BLaER1 (cell line): Measurements from ENCODE around the gene ADARB1.

Source experiments
- H3K27ac ChIP-seq: shearing (Covaris generic); formaldehyde crosslinking; 2 replicates; pipeline ENCODE4 v1.8.1; 2022
- H3K27me3 ChIP-seq: shearing (Covaris generic); formaldehyde crosslinking; 2 replicates; pipeline ENCODE4 v1.8.1; 2022
- H3K36me3 ChIP-seq: shearing (Covaris generic); formaldehyde crosslinking; 2 replicates; pipeline ENCODE4 v1.8.1; 2022
- H3K4me1 ChIP-seq: shearing (Covaris generic); formaldehyde crosslinking; 2 replicates; pipeline ENCODE4 v1.8.1; 2022
- H3K4me2 ChIP-seq: shearing (Covaris generic); formaldehyde crosslinking; 2 replicates; pipeline ENCODE4 v1.8.1; 2022
- H3K4me3 ChIP-seq: shearing (Covaris generic); formaldehyde crosslinking; 2 replicates; pipeline ENCODE4 v1.8.1; 2022
- H3K9ac ChIP-seq: shearing (Covaris generic); formaldehyde crosslinking; 2 replicates; pipeline ENCODE4 v1.8.1; 2022
- H3K9me3 ChIP-seq: shearing (Covaris generic); formaldehyde crosslinking; 2 replicates; pipeline ENCODE4 v1.8.1; 2022
- H4K20me1 ChIP-seq: shearing (Covaris generic); formaldehyde crosslinking; 2 replicates; pipeline ENCODE4 v1.8.1; 2022
- Cebpa-rat ChIP-seq: shearing (Covaris generic); IDR thresholded peaks from 2 replicates; pipeline ENCODE4 v1.8.1; 2022

ADARB1 gene

DNA sequence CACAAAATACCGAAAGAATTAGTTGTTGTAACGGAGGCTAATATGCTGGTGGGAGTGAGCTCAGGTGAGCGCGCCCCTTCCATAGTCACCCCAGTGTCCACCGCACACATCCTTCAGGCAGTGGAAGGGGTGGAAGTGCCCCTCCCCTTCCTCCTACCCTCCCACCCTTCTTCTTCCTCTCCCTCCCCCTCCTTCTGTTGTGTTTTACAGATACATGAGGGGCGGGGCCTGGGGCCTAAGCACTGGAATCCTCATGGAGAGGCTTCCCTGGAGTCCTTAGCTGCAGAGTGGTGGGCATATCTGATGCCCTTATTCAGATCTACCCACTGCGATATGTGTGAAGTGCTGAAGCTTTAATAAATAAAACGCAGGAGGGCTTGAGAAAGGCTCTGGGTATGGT is 10.3 kb upstream of the ADARB1 start:
- Histone ChIP-seq H3K27me3 (no peaks in the 10 kb centered on the region), H3K9ac (no peak overlapping the region), H3K4me1 (peaks cover 21% of the 10 kb centered on the region), H4K20me1 (no peaks in the 10 kb centered on the region), H3K4me2 (no peak overlapping the region; the same call in 1 of the 2 replicates), H3K27ac (no peak overlapping the region), H3K36me3 (no peaks in the 10 kb centered on the region), H3K9me3 (peaks cover 10% of the 10 kb centered on the region), H3K4me3 (no peak overlapping the region)
- no peak for TF ChIP-seq Cebpa-rat

DNA sequence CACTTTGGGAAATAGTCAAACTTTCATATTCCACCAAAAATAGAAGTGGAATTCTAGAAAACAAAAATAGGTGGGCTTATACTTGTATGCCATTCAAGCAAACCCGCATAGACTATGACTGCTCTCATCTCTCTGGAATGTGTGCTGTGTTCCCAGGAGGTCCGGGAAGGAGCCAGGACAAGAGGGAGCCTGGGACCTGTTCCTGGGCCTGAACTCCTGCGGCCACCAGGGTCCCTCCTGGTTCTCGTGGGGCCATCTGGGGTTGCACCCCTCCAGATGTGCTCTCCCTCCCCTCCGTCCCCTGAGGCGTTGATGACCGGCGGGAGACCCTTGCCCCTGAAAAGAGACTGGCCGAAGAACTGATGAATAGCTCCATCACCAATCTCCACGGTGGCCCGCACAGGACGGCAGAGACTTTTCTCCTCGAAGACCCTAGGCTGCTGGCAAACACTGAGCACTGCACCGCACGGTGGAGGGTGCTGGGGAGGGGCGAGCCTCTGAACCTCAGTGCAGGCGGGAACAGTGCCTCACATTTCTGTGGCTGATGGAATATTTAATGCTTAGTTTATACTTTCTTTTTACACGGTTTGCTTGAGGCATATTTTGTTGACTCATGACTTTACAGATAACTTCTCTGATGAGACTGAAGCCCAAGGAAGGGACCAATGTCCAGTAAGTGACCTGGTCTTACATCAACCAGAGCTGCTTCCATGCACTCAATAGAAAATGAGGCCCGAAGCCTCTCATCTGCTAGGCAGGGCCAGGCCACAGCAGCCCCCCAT is 9.6 kb upstream of the ADARB1 start:
- Histone ChIP-seq H3K27me3 (no peaks in the 10 kb centered on the region), H4K20me1 (no peaks in the 10 kb centered on the region), H3K9me3 (peaks cover 10% of the 10 kb centered on the region), H3K9ac (no peak overlapping the region), H3K27ac (no peak overlapping the region), H3K4me1 (peaks cover 21% of the 10 kb centered on the region), H3K4me2 (no peak overlapping the region), H3K36me3 (no peaks in the 10 kb centered on the region), H3K4me3 (no peak overlapping the region)
- no peak for TF ChIP-seq Cebpa-rat

DNA sequence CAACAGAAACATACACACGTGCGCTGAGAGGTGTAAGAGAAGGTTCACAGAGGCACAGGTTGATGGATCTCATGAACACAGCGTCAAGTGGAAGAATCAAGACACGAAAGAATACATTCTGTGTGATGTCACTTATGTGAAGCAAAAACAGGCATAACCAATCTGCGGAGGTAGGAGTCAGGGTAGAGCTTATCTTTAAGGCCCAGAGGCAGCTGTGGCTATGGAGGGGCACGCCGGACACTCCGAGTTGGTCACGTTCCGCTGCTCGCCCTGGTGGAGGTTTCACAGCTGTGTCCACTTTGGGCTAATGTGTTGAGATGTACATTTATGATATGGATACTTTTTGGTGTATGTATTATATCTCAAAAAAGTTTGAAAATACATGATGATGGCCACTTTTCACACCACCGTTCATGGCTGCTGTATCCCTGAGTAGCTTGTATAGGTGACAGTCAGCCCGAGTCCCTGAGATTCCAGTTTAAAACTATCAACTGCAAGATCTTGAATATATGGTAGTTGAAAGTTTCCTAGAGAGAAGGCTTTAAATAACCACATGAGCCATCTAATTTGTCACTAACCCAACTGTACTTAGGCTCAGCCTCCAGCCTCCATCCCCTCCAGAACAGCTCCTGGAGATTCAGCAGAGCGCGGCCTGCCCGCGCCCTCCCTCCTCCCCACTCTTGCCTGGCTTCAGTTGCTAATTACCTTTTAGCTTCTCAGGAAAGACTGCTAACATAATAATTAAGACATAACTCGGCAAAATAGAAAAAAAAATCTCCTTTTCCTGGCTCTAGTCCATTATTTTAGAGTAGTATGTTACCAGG is 6.7 kb upstream of the ADARB1 start:
- no peaks in the 10 kb centered on the region for H4K20me1 ChIP-seq
- H3K27ac ChIP-seq = no peak overlapping the region
- H3K9ac ChIP-seq = no peak overlapping the region
- H3K36me3 ChIP-seq = no peaks in the 10 kb centered on the region
- H3K9me3 ChIP-seq = peaks cover 10% of the 10 kb centered on the region
- H3K4me2 ChIP-seq = peak overlapping the region; percentile 41
- no peak for TF ChIP-seq Cebpa-rat
- H3K4me1 ChIP-seq = peaks cover 27% of the 10 kb centered on the region
- no peak overlapping the region for H3K4me3 ChIP-seq
- no peaks in the 10 kb centered on the region for H3K27me3 ChIP-seq

DNA sequence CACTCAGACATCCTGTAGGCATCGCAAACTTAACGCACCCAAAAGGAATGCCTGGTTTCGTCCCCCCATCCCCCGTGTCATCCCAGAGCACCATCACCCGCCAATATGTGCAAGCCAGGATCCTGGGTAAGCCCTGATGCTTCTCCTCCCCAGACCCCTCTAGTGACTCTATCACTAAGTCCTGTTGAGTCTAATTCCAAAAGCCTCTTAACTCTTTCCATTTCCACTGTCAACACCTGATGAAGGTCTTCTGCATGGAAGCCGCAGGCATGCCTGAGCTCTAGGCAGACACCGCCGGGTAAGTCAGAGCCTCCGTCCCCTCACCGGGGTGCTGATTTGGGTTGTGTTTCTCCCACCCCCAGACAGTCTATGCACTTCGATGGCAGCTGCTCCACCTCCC is 5.3 kb upstream of the ADARB1 start:
- no peak for TF ChIP-seq Cebpa-rat
- no peaks in the 10 kb centered on the region for H3K36me3 ChIP-seq
- no peaks in the 10 kb centered on the region for H3K27me3 ChIP-seq
- H3K4me2 ChIP-seq = no peak overlapping the region
- no peaks in the 10 kb centered on the region for H3K9me3 ChIP-seq
- H3K4me1 ChIP-seq = peaks cover 31% of the 10 kb centered on the region
- no peaks in the 10 kb centered on the region for H4K20me1 ChIP-seq
- no peak overlapping the region for H3K4me3 ChIP-seq
- H3K9ac ChIP-seq = no peak overlapping the region
- no peak overlapping the region for H3K27ac ChIP-seq

DNA sequence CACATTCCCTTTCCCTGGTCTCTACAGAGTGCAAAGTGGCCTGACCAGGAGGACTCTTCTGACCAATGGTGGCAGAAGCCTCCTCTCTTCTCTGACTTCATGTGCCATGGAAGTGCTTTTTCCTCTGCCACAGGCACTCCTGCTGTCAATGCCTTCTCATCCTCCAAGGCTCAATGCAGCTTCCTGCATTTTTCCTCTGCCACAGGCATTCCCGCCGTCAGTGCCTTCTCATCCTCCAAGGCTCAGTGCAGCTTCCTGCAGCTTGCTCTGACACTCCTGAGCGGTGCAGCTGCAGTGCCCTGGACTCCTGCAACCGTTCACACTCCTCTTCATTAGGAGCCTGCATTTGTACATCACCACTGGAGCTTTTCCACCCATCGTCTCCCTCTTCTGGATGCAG is 4.7 kb upstream of the ADARB1 start:
- H3K9me3 ChIP-seq = no peaks in the 10 kb centered on the region
- peaks cover 29% of the 10 kb centered on the region for H3K4me1 ChIP-seq
- peaks cover under 1% of the 10 kb centered on the region; the same call in 1 of the 2 replicates for H4K20me1 ChIP-seq
- no peak overlapping the region for H3K4me3 ChIP-seq
- no peak for TF ChIP-seq Cebpa-rat
- H3K27ac ChIP-seq = no peak overlapping the region
- H3K9ac ChIP-seq = no peak overlapping the region
- H3K36me3 ChIP-seq = no peaks in the 10 kb centered on the region
- H3K4me2 ChIP-seq = no peak overlapping the region
- H3K27me3 ChIP-seq = no peaks in the 10 kb centered on the region

DNA sequence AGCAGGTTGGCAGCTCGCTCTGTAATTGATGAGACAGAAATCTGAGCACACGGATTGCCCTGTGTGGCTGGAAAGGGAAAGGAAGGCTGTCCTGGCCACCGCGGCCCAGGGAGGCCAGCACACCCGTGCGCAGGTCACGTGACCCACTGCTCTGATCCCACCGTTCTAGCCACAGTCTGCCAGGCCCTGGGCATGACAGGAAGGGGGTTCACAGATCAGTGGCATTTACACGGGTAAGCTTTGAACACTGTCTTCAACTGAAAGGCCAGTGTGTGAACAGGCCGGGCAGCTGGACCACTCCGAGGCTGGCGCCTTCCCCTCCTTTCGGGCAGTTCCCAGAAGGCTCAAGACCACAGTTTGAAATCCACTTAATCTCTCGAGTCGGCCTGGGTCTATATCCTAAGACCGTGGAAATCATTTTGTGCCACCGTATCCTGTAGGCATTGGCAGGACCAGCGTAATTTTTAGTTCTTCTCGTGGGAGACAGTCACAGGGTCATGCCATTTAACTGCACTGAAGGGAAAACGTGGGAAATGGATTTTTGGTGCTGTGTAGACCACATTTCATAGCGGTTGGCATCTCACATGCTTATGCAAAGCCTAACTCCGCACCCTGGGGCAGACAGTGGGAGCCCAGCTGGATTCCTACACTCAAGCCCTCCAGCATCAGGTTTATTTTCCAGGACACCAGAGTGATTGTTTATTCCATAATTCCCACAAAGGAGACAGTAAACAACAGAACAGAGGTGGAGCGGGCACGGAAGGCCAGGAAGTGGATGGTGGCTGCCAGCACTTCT is 3.1 kb upstream of the ADARB1 start:
- Histone ChIP-seq H3K36me3 (no peaks in the 10 kb centered on the region), H3K9ac (no peak overlapping the region), H3K4me2 (no peak overlapping the region), H3K27ac (no peak overlapping the region), H3K4me1 (peaks cover 39% of the 10 kb centered on the region), H3K4me3 (no peak overlapping the region), H3K27me3 (peaks cover 10% of the 10 kb centered on the region), H3K9me3 (no peaks in the 10 kb centered on the region), H4K20me1 (peaks cover 16% of the 10 kb centered on the region)
- TF ChIP-seq Cebpa-rat = no peak

DNA sequence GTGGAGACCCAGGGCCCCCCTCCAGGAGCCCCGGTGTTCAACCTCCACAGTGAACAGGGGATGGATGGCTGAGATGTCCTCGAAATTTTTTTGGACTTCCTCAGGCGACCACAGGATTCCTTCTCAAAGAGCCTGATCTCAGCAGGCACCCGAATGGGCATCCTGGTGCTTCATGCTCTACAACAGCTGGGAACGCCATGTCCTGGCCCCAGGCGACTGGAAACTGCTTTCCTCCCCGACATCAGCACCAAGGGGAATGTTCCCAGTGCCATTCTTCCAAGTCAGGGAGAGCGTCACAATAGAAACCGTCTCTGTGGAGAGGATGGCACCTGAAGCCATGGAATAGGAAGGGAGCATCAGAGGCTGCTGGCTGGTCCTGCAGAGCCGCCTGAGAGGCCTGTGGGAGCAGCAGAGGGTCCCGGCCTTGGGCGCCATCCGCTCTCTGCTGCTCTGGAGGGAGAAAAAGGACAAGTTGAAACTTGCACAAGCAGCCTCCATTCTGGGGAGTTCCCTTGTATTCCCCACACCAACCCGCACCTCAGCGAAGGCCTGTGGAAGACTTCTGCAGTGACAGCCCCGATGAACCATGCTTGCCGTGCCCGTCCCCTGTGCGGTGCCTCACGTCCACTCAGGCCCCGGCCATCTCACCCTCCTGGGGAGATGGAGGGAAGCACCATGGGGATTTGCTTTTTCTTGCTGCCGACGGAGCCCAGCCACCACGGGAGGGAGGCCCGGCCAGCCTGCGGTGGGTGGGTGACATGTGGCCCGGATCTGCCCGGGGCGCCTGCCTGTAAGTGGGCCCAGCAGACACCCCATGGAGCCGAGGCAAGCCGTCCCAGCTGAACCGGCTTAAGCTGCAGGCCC is 2.3 kb upstream of the ADARB1 start:
- Histone ChIP-seq H3K9me3 (no peaks in the 10 kb centered on the region), H3K4me3 (no peak overlapping the region), H3K27me3 (peaks cover 10% of the 10 kb centered on the region), H3K9ac (no peak overlapping the region), H3K4me2 (peak overlapping the region; percentile 92; the same call in 1 of the 2 replicates), H3K27ac (no peak overlapping the region), H4K20me1 (peaks cover 18% of the 10 kb centered on the region), H3K4me1 (peaks cover 46% of the 10 kb centered on the region), H3K36me3 (no peaks in the 10 kb centered on the region)
- TF ChIP-seq Cebpa-rat = no peak

DNA sequence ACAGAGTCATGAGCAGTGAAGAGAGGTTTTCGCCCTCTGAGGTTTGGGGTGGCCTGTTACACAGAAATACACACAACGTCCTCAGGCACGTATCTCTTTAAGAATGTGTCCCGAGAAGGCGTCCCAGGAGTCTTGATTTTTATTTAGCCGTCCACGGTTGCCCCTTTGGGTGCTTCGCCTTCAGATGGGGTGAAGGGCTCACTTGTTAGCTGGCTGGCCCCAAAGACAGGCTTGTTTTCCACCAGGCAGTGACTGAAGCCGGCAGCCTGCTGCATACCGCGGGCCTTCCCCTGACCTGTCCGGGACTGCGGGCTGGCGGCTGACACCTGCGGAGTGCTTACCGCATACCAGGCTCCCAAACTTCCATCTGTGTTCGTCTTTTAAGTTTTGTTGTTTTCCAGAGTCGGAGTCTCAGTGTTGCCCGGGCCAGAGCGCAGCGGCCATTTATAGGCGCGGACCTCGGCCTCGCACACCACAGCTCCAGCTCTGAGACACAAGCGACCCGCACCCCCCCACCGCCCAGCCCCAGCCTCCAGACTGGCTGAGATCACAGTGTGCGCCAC is 1.6 kb upstream of the ADARB1 start:
- H3K9ac ChIP-seq = no peak overlapping the region; the same call in 1 of the 2 replicates
- peak overlapping the region; percentile 92 for H3K4me2 ChIP-seq
- TF ChIP-seq Cebpa-rat = no peak
- H3K27me3 ChIP-seq = peaks cover 10% of the 10 kb centered on the region
- H3K4me1 ChIP-seq = peaks cover 46% of the 10 kb centered on the region
- H3K4me3 ChIP-seq = no peak overlapping the region
- no peaks in the 10 kb centered on the region for H3K36me3 ChIP-seq
- peaks cover 18% of the 10 kb centered on the region for H4K20me1 ChIP-seq
- no peak overlapping the region for H3K27ac ChIP-seq
- H3K9me3 ChIP-seq = no peaks in the 10 kb centered on the region
